DLD1 (cell line): ENCODE measurements around the gene ITGB3.

Experiments used
- in situ Hi-C: cut with HindIII; loops from 2 replicates; pipeline ENCODE4 v1.10.0; 2017; ENCODE audit warnings: low sequenced_read_pairs

ITGB3 gene

GRCh38 chr17:47274319-47275069, 20.9 kb downstream of the ITGB3 start:
- in situ Hi-C loops = no loop called here

GRCh38 chr17:47275245-47275984, 21.8 kb downstream of the ITGB3 start:
- in situ Hi-C loops = no loop called here

- in situ Hi-C loops = no loop called here
Observed at GRCh38 chr17:47276444-47276843, 22.8 kb downstream of the ITGB3 start.

- in situ Hi-C loops = no loop called here
Observed at GRCh38 chr17:47276868-47277267, 23.2 kb downstream of the ITGB3 start.

DNA sequence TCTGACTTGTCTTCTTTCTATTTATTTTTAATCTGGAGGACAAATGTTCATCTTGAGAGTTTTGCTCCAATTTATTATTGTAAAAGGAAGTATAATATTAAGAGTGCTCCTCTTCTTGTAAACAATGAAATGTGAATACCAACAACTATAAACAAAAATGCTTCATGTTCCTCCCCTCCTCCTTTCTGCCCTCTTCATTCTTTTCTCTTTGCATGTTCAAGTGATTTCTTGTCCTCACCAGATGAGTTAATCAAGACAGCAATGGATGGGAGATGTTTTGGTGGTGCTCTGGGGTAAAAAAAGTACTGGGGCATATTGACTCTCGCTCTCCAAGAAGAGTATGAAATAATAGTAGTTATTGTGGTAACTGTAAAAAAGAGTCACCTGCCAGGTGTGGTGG, 24.3 kb downstream of the ITGB3 start:
- in situ Hi-C loops = no loop called here

DNA sequence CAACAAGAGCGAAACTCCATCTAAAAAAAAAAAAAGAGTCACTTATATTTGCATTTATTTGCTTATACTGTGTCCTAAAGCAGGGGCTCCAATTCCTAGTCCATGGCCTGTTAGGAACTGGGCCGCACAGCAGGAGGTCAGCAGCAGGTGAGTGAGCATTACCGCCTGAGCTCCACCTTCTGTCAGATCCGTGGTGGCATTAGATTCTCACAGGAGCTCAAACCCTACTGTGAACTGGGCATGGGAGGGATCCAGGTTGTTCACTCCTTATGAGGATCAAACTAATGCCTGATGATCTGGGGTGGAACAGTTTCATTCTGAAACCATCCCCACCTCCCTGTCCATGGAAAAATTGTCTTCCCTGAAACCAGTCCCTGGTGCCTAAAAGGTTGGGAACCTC, 24.9 kb downstream of the ITGB3 start:
- in situ Hi-C loops = no loop called here

DNA sequence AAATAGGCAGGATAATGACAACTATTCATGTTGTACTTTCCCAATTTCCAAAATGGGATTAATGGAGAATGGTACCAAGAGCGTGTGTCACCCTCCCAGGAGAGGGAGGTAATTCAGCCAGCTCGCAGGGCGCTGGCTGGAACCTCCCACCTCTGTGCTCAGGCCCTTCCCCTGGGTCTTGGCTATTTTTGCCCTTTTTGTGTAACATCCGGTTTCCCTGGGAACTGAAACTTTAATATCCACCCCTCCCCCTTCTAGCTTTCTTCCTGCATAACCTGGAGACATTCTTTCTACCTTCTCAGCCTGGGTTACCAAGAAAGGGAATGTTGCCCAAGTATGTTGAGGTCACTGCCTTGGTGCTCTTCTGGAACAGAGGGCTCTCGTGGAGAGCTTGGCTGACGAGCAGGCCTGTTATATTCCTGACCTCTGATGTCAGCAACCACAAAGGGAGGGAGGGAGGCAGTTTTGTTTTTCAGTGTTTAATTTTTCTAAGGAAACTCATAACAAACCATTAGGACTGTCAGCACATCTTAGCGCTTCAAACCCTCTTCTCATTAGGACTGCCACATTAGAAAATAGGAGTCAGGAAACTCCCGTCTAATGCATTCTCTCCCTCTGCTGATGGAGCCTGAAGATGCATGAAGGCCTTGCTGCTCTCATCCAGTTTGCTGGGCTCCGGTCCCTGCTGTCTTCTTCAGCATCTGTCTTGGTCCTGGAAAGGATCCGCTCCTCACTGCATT, 25.6 kb downstream of the ITGB3 start:
- in situ Hi-C loops = no loop called here

DNA sequence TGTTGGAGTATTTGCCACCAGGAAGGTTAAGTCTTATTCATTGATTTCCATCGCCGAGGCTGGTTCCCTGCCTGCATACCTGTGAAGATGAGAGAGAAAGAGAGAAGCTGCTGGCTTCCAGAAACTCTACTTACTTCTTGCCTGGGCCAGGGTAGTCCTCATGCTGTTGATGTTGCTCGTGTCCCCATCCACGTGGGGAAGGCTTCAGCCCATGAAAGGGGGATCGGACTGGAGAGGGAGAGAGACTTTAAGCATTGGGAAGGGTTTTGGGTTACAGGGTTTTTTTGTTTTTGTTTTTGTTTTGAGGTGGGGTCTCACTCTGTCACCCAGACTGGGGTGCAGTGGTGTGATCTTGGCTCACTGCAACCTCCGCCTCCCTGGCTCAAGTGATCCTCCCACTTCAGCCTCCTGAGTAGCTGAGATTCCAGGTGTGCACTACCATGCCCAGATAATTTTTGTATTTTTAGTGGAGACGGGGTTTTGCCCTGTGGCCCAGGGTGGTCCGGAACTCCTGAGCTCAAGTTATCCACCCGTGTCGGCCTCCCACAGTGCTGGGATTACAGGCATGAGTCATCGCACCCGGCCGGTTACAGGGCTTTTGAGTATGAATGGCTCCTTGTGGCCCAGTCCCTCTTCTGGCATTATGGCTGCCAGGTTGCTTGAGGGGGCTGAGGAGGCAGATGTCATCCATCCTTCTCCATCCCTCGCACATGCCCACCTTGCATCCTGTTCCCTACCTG, 26.6 kb downstream of the ITGB3 start:
- in situ Hi-C loops = no loop called here

DNA sequence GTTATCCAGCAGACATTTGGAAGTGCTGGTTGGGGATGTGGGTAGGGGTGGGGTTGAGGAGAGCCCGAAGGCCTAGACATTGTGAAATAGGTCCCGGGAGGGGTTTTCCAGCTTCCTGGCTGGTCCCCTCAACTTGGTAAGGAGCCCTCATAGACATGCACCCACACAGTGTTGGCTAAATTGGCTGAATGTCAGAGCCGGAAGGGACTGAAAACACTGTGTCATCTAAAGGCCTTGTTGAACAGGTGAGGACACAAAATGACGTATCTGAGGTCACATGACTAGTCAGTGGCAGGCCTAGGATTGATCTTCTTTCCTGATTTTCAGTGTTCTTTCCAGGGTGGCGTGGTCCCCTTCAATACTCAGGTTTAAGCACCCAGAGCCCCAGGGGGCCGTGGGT, 27.6 kb downstream of the ITGB3 start:
- in situ Hi-C loops = no loop called here

- in situ Hi-C loops = no loop called here
Observed at GRCh38 chr17:47285003-47285402, 31.4 kb downstream of the ITGB3 start.

- in situ Hi-C loops = no loop called here
Observed at GRCh38 chr17:47286198-47286914, 32.7 kb downstream of the ITGB3 start.

DNA sequence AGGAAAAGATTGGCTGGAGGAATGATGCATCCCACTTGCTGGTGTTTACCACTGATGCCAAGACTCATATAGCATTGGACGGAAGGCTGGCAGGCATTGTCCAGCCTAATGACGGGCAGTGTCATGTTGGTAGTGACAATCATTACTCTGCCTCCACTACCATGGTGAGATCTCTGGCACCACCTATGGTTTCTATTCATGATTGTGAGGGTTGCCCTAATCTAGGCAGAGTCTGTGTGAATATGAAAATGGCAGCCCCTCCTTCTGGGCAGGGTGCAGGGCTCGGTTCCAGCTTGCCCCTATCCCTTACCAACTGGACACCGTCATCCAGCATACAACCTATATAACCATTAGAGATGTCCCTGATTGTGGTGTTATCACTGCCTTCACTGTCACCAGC, 33.4 kb downstream of the ITGB3 start:
- in situ Hi-C loops = no loop called here

GRCh38 chr17:47287639-47288038, 34.0 kb downstream of the ITGB3 start:
- in situ Hi-C loops = no loop called here

- in situ Hi-C loops = no loop called here
Observed at GRCh38 chr17:47288531-47289116, 35.0 kb downstream of the ITGB3 start.

DNA sequence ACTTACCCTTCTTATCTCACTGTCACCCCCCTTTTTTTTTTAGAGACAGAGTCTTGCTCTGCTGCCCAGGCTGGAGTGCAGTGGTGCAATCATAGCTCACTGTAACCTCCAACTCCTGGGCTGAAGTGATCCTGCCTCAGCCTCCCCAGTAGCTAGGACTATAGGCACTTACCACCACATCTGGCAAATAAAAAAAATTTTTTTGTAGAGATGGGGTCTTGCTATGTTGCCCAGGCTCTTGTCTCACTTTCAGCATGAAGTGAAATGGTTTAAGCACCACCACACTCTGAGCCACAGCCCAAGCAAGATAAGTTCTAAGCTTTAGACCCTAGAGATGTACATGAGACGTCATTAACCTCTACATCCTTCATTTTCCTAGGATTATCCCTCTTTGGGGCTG, 35.7 kb downstream of the ITGB3 start:
- in situ Hi-C loops = no loop called here

DNA sequence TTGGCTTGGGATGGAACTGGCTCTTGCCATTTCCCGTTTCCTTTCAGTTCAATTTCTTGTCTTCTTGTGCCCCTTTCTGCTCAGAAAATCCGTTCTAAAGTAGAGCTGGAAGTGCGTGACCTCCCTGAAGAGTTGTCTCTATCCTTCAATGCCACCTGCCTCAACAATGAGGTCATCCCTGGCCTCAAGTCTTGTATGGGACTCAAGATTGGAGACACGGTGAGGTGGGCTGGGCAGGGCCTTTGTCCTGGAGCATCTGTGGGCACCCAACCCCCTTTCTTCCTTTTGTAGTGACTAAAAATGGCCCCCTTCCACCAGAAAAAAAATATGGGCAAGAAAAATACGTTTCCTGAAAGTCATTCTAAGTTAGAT, 37.2 kb downstream of the ITGB3 start:
- in situ Hi-C loops = no loop called here

DNA sequence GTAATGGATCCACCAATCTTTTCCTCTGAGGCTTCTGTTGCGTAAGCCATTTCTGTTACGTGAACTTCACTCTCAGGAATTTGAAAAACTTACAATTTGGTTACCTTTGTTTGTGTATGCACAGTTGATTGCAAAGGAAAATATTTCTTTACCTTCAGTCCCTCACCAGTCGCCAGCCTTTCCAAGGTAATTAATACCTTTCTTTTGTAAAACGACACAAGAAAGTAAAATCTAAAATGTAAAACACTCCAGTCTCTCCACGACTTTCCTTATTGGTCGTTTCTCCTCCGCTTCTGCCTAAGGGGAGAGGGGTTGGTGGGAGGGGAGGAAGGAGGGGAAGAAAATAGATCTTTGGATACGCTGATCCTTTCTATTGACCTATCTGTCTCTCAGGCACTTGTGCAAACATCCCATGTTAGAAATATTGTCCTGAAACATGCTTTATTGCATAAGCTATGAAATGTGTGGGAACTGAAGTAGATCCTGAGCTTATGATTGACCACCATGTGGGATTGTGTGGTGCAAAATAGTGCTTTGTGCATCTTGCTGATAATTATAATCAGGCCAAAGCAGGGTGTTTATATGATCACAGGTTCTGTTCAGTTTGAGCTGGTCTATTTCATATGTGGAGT, 37.7 kb downstream of the ITGB3 start:
- in situ Hi-C loops = no loop called here

- in situ Hi-C loops = no loop called here
Observed at GRCh38 chr17:47292206-47292605, 38.6 kb downstream of the ITGB3 start.

DNA sequence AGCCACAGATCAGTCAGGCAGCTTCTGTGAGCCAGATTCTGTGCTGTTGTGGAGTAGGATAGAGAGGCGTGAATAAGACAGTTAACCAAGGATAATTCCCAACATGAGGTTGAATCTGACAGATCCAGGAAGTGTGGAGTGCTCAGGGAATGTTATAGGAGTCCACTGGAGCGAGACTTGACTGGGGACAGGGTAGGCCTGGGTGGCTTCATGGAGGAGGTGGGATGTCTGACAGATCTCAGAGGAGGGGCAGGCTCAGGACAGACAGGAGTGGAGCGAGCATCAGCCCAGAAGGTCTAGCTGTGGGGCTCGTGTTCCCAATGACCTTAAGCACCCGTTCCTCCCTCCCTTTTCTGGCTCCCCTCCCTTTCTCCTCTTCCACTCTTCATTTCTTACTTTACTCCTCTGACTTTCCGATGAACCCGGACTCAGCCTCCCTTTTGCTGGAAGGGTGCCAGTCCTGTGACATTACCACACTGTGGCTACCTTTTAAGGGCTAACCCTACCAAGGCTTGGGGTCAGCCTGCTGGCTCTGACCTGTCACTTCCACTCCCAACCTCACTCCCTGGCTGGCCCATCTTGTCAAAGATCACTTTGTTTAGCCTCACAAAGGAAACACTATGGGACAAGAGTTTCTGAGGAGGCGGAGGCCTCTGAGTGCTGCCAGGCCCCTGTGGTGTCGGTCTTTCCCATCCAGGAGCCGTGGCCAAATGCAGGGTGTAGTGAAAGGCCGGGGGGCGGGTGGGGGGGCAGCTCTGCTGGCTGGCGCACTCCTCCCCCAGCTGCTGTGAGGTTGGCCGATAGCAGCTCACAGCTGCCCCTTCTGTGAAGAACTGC, 41.6 kb downstream of the ITGB3 start:
- in situ Hi-C loops = no loop called here
